HepG2 (cell line): ENCODE measurements around the gene CFAP100.

Experiments
- CENPX ChIP-seq: sonication (generic); formaldehyde crosslinking; IDR thresholded peaks from 2 replicates; pipeline ENCODE4 v1.9.0; 2021; ENCODE audit warnings: mild to moderate bottlenecking, missing genetic modification reagents, moderate library complexity
- CTCF ChIP-seq: sonication (generic); formaldehyde crosslinking; IDR thresholded peaks from 2 replicates; pipeline ENCODE4 v1.5.0; 2020; ENCODE audit warnings: mild to moderate bottlenecking, missing genetic modification reagents, moderate library complexity
- EP300 ChIP-seq, 3 experiments: sonication (generic) in 1 of 3; formaldehyde crosslinking in 1 of 3; IDR thresholded peaks; 2 replicates each; pipeline versions ENCODE4 v1.5.1 to v1.6.1; 2011 to 2020; ENCODE audit warnings: low read depth in 2 of 3, low read length in 2 of 3, borderline replicate concordance in 1 of 3, improper control_type of control experiment in 1 of 3, mild to moderate bottlenecking in 1 of 3, missing genetic modification reagents in 1 of 3, moderate library complexity in 1 of 3
- HINFP ChIP-seq: sonication (generic); formaldehyde crosslinking; IDR thresholded peaks from 2 replicates; pipeline ENCODE4 v1.4.0; 2020; ENCODE audit warnings: low read depth, mild to moderate bottlenecking, missing genetic modification reagents
- MEIS2 ChIP-seq: sonication (generic); formaldehyde crosslinking; IDR thresholded peaks from 2 replicates; pipeline ENCODE4 v1.9.0; 2021; ENCODE audit warnings: mild to moderate bottlenecking, missing genetic modification reagents
- POLR2A ChIP-seq, 2 experiments: IDR thresholded peaks; 2 replicates each; pipeline ENCODE4 v1.6.1; 2011; ENCODE audit warnings: low read depth in 2 of 2, low read length in 2 of 2, mild to moderate bottlenecking in 1 of 2, moderate library complexity in 1 of 2; ENCODE audit not compliant: insufficient read depth in 1 of 2
- ZBTB40 ChIP-seq, 2 experiments: fragments of 450-650 bp in 1 of 2; sonication (generic) in 1 of 2; formaldehyde crosslinking in 1 of 2; IDR thresholded peaks; 2 replicates each; pipeline versions ENCODE4 v1.6.1 to v1.8.0; 2016 to 2022; ENCODE audit warnings: antibody characterized with exemption in 1 of 2, mild to moderate bottlenecking in 1 of 2, missing genetic modification reagents in 1 of 2

GRCh38 chr3:126352476-126353454, 41.9 kb upstream of the CFAP100 start:
- TF ChIP-seq CTCF (no peak), HINFP (no peak), ZBTB40 (IDR thresholded peaks at IDR 0.05) (no peak), ZBTB40 (CRISPR knock-in tag; IDR thresholded peaks at IDR 0.05) (no peak), EP300 (IDR thresholded peaks at IDR 0.05; ENCODE audit: low read depth in 2 of 2, low read length in 2 of 2) (peak in 1 of 2 experiments; percentile 26; a peak in 1 of 4 replicates), EP300 (CRISPR knock-in tag; IDR thresholded peaks at IDR 0.05; ENCODE audit: borderline replicate concordance) (no peak), POLR2A (IDR thresholded peaks at IDR 0.05; ENCODE audit: insufficient read depth in 1 of 2, low read depth in 2 of 2, low read length in 2 of 2) (no peak), CENPX (CRISPR knock-in tag) (no peak), MEIS2 (CRISPR knock-in tag) (no peak)
